GM18508 (cell line): ENCODE measurements around the gene MRPL2.

Source experiments
- ATAC-seq: cut with Tn5 transposase; IDR thresholded peaks from one replicate; pipeline ENCODE4 v1.9.1; 2021; ENCODE audit warnings: moderate number of reproducible peaks; ENCODE audit not compliant: insufficient read depth, unreplicated experiment

Gene MRPL2

DNA sequence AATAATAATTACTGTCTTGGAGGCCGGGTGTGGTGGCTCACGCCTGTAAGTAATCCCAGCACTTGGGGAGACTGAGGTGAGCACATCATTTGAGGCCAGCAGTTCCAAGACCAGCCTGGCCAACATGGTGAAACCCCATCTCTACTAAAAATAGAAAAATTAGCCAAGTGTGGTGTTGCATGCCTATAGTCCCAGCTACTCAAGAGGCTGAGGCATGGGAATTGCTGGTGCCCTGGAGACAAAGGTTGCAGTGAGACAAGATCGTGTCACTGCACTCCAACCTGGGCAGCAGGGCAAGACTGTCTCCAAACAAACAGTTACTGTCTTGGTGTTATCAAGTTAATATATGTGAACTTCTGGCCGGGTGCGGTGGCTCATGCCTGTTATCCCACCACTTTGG lies 32.9 kb downstream of the MRPL2 start:
- no peak for ATAC-seq

DNA sequence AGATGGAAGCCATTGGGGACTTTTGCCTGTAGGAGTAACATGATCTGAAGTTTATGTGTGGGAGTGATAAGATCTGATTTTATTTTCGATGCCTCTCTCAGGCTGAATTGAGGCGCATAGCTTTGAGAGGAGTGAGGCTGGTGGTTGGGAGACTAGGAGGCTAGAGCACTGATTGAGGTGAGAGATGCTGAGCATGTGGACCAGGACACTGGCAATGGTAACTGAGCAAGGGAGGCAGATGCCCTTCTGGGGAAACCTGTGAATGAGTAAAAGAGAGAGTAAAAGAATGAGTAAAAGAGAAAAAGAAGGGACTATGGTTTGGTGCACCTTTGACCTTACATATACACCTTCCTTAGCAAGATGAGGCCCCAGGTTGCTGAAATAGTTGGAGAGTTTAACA lies 34.8 kb downstream of the MRPL2 start:
- no peak for ATAC-seq

DNA sequence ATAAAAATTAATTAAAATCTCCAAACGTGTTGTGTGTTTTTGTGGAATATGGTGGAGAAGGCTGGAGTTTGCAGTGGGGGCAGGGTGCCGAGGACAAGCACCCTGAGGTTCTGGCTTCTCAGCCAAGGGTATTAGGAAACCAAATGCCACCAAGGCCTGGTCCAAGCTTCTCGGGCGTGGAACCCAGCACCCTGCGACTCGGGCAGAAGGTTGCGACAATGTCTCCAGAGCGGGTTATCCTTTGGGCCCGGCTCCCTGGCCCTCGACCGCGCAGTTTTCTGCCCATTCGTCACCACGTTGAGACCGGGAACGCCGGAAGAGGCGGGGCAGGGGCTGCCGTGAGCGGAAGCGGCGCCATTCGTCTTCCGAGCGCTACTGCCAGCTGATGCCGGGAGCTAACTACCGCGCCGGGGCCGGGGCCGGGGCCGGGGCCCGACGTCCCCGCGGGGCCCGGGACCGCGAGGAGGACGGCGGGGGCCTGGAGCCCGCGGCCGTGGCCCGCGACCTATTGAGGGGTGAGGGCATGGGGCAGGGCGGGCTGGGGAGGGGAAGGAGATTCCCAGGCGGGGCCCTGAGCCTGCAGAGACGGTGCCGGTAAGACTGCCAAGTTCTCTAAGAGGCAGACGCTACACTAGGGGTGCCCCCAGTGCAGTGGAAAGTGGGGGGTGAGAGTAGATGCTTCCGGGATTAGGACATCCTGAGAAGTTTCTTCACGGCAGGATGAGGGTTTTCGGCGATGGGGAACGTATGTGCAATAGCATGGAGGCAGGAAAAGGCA lies 37.8 kb downstream of the MRPL2 start, which contains the start of gene RRP36:
TSS of gene RRP36 (plus strand) at position 354 of the 778 bp plus-strand sequence. CDS start at position 386, 32 bp downstream.
- no peak for ATAC-seq

DNA sequence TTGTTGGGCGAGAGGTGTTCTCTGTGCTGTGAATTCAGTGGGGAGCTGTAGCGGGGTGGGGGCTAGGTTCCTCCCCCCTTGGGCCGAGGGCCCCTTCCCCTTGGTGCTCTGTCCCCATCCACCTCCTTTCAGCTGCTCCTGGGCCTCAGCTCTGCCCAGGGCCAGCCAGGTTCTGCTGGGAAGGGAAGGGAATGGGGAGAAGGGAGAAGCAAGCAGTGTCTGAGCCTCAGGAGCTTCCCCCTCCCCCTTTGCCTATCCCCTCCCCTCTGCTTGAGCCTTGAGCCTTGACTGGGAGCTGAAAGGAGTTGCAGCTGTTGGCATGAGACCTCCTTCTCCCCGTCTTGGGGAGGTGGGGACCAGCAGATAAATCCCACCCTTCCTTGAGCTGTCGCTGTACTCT lies 38.4 kb downstream of the MRPL2 start:
- ATAC-seq = no peak

DNA sequence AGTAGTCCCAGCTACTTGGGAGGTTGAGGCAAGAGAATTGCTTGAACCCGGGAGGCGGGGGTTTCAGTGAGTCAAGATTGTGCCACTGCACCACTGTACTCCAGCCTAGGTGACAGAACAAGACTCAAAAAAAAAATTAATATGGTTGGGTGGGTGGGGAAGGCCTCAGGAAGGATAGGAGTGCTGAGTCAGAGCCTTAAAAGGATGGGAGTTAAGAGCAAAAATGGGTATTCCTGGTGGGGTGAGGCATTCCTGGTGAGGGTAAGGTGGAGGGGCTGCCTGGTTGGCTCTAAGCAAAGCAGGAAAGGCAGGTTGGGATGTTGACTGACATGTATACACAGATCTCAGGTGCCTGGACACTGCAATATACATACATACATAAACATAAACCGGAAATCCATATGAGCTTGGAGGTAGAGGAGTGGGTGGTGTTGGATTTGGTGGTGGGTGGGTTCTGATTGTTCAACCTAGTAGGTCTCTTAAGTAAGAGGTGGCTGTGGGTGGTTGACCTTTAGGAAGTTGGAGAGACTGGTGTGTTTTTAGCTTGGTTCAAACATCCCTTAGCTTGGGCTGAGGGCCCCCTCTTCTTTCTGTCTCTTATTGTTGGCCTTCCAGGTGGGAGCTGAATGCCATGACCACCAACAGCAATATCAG lies 39.1 kb downstream of the MRPL2 start:
- no peak for ATAC-seq

DNA sequence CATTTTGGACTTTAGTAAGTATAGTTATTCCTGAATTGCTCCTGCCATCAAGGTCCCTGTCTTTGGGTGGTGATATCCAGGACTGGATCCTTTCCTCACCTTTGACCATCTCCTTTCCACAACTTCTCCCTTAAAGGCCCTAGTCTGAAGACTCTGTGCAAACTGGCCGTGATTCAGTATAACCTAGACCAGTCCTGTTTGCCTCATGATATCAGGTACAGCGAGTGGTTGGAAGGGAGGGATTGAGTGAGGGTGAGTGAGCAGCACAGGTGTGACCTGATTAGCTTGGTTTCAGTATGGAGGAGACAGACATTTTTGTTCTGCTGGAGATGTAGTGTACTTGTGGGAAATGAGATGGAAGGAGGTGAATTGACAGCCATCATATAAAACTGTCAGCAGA lies 40.1 kb downstream of the MRPL2 start:
- ATAC-seq = no peak

DNA sequence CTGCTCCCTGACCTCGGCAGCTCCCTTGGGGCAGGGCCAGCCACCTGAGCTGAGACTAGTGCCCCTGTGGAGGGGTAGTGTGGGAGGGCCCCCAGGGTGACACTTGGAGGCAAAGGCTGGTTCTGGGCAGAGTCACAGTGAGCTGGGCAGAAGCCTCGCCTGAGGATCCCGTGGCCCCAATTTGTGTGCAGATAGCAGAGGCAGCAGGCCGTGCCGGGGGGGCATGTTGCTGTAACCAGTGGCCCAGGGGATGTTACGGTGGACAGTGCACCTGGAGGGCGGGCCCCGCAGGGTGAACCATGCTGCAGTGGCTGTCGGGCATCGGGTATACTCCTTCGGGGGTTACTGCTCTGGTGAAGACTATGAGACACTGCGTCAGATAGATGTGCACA lies 42.3 kb downstream of the MRPL2 start:
- no peak for ATAC-seq

DNA sequence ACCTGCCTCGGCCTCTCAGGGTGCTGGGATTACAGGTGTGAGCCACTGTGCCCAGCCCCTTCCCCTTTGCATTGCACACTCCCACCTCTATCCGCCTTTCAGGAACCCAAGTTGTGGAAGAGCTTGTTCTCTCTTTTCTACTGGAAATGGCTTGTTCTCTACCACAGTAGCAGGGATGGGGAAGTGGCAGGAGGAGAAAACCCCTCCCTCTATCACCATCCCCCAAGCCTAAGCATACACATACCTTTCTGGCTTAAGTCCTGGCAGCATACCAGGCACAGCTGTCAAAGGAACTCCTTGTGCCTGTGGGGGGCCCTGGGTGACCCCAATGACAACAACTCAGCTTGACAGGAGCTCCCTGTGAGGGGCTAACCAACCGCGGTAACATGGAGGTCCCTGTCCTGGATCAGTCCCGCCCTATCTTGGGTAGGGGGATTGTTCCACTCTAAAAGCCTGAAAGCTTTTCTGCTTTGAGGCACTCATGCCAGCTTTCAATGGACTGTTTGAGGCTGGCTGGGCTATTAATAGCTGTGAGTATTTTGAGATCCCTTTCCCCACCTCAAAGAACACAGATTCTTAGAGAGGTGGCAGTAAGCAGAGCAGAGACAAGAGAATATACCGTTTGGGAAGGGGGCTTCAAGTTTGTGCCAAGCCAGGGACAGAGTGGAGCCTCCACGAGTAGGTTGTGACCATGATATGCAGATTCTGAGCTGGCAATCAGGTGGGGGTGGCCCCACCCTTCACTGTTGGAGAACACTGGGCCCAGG lies 42.9 kb downstream of the MRPL2 start:
- ATAC-seq = no peak

DNA sequence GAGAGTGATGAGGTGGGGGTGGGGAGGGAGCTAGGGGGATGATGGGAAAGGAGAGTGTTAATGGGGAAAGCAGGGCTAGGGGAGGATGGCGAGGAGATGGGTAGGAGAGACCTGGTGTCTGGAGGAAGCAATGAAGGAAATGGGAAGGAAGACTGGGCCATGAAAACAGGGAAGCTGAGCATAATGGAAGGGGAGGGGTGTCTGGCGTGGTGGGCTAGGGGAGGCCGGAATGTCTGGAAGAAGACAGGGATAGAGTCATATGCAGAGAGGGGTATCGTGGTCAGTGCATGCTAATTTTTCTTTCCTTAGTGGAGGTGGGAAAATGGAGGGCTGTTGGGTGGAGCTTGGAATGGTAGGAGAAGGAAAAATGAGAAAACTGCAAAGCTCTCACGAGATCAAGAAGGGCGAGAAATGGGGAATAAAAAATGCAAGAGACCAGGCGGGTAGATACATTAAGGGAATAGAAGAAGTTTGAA lies 44.8 kb downstream of the MRPL2 start:
- ATAC-seq = no peak

DNA sequence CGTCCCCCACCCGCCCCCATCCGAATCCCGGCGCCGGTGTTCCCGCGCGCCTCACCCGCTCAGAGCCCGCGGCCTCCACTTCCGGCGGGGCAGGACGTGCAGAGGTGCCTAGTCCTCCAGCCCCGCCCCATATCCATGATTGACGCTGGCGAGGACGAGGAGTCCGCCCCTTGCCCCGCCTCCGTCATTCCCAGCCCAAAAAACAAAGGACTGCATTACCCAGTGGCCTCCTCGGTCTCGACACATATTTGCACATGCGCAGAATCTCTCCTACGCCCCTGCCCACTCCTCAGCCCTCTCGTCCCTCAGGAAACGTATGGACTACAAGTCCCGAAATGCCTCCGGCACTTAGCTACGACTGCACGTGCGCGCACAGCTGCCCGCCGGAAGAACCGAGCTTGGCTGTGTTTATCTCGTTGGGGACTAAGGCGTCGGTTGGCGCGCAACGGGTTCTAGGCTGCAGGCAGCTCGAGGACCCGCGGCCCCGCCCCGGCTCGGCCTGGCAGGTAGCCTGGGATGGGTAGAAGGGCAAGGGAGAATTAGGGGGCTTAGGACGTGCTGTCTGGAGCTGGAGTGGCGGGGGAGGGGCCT lies 45.3 kb downstream of the MRPL2 start, which contains the start of the genes KLHDC3 and MEA1:
TSS of gene KLHDC3 (plus strand) at position 407 of the 591 bp plus-strand sequence. CDS start 2,944 bp downstream, outside the sequence.
TSS of gene MEA1 (minus strand) at position 104 of the 591 bp plus-strand sequence. CDS start 133 bp downstream, outside the sequence.
- peak; percentile 88 for ATAC-seq

DNA sequence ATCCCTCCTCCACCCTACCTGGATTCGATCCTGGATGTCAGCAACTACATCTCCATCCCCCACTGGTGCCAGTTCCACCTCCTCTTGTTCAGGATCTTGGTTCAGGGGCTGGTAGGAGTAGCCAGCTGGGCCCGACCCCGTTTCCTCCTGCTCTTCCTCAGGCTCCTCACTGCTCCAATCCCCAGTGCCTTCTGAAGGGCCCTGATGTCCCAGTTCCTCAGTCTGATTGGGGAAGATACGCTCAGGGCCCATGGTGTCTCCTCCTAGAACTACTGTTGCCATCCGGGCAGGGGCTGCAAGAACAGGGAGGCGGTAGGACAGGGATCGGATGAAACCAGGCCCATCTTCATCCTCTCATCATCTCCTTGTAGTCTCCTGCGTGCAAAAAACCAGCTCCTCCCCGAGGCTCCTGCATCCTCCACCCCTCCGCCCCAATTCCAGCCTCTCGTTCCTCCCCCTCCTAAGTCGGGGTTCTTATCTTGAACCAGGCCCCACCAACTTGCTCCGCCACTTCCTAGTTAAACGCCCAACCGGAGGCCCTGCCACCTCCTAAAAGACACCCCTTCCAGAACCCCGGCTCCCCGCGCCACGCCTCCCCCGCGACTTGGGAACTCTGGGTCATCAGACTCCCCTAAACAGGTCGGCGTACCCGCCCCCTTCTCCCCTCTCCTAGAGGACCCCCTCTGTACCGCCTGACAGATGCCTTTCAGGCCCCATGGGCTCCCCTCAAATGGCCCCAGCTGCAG lies 46.0 kb downstream of the MRPL2 start:
- no peak for ATAC-seq

DNA sequence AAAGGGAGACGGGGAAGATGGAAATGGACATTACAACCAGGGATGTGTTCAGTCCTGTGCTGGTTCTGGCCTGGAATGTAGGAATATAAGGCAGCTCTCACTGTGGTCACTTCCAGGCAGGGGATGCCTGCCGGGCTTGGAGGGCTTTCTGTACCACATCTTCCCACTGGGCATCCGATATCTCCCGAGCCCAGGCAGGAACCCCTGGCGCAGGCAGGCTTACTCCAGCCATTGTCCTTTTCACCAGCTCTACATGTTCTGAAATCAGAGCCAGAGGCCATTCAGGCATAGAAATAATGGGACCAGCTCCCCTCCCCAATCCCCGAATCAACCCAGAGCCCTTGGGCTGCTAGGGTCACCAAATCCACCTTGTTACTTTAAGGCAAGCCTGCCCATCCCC lies 46.9 kb downstream of the MRPL2 start:
- ATAC-seq = no peak

DNA sequence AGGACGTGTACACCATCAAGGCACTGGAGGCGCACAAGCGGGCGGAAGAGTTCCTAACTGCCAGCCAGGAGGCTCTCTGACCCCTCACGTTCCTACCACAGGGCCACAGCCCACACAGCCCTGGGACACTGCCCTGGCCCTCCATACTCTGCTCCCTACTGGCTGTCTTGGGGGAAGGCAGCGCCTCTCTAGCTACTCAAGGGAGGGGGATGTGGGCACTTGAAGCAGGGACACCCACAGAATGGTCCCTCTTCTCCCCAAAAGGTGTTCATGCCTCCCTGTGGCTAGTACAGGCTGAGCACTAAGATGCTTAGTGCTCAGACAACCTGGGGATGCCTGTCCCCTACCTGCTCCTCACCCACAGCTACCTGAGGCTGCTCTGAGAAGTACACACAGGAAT lies 48.0 kb downstream of the MRPL2 start:
- no peak for ATAC-seq

DNA sequence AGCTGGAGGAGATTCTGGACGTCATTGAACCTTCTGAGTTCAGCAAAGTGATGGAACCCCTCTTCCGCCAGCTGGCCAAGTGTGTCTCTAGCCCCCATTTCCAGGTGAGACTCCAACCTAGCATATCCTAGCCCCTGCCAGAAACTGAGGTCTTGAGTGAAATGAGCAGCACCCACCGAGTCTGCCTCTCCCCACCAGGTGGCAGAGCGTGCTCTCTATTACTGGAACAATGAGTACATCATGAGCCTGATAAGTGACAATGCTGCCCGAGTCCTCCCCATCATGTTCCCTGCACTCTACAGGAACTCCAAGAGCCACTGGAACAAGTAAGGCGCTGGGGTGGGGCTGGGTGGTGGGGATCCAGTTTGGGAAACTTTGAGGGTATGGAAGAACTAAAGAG lies 50.1 kb downstream of the MRPL2 start:
- no peak for ATAC-seq

DNA sequence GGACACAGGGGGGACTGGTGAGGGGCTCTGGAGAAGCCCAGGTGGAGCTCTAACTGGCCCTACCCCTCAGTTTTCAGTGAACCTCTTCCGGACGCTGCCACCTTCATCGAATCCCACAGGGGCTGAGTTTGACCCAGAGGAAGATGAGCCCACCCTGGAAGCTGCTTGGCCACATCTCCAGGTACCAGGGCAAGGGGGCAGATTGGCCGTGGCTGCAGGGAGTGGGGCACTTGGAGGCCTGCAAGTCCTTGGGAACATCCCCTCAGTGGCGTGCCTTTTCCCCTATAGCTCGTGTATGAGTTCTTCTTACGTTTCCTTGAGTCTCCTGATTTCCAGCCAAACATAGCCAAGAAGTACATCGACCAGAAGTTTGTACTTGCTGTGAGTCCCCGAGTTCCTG lies 52.1 kb downstream of the MRPL2 start:
- ATAC-seq = no peak

DNA sequence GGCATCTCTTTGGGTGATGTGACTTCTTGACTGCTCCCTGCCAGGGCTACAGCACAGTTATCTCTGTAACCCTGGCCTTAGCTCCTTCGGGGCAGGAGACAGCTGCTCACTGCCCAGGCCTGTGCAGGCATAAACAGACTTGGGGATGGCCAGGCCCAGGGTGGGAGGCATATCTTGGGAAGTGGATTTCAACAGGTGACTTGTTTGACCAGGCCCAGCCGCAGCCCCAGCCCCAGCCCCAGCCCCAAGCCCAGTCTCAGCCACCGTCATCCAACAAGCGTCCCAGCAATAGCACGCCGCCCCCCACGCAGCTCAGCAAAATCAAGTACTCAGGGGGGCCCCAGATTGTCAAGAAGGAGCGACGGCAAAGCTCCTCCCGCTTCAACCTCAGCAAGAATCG lies 53.0 kb downstream of the MRPL2 start:
- ATAC-seq = no peak

DNA sequence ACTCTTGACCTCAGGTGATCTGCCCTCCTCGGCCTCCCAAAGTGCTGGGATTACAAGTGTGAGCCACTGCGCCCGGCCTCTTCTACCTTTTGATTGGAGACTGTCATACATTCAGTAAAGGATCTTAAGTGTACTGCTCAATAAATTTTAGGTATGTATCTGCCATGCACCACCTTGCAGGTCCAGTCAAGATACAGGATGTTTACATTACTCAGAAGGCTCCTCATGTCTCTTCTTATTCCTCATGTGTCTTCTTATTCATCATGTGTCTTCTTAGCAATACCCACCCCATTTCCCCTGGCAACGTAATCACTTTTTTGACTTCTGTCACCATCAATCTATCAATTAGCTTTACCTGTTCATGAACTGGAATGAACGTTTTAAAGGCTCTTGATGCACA lies 53.4 kb downstream of the MRPL2 start:
- ATAC-seq = no peak
